Measurements from ENCODE around the gene PLPPR3.

PLPPR3 gene

DNA sequence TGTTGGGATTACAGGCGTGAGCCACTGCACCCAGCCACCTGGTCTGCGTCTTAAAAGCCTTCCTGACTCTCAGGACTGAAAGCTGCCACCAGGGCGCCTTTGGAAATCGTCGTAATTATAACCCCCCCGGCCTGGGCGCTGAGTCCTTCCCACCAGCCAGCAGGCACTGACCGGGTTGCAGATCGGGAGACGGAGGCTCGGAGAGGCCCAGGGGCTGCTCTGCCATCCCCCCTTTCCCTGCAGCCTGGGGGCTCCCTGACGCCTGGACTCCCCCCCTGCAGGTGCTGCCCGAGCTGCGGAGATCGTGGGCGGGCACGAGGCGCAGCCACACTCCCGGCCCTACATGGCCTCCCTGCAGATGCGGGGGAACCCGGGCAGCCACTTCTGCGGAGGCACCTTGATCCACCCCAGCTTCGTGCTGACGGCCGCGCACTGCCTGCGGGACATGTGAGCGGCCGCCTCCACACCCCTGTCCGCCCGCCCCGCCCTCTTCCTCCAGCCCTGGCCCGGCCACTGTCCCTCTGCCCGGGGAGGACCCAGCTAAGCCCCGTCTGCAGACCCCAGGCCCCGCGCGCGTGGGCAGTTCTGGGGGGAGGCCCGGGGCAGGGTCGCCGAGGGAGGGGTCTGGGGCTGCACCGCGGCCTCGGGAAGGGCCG is 21.6 kb upstream of the PLPPR3 start:
- TF ChIP-seq POLR2AphosphoS5 (IDR thresholded peaks at IDR 0.05; ENCODE audit: low read depth, low read length), result no peak
- TF ChIP-seq SIN3A (IDR thresholded peaks at IDR 0.05; ENCODE audit: borderline replicate concordance, insufficient read depth, low read length), result no peak
- no peak for TF ChIP-seq TAF1 (IDR thresholded peaks at IDR 0.05; ENCODE audit: borderline replicate concordance, insufficient read depth, low read length)

- TF ChIP-seq, protein P1, sequence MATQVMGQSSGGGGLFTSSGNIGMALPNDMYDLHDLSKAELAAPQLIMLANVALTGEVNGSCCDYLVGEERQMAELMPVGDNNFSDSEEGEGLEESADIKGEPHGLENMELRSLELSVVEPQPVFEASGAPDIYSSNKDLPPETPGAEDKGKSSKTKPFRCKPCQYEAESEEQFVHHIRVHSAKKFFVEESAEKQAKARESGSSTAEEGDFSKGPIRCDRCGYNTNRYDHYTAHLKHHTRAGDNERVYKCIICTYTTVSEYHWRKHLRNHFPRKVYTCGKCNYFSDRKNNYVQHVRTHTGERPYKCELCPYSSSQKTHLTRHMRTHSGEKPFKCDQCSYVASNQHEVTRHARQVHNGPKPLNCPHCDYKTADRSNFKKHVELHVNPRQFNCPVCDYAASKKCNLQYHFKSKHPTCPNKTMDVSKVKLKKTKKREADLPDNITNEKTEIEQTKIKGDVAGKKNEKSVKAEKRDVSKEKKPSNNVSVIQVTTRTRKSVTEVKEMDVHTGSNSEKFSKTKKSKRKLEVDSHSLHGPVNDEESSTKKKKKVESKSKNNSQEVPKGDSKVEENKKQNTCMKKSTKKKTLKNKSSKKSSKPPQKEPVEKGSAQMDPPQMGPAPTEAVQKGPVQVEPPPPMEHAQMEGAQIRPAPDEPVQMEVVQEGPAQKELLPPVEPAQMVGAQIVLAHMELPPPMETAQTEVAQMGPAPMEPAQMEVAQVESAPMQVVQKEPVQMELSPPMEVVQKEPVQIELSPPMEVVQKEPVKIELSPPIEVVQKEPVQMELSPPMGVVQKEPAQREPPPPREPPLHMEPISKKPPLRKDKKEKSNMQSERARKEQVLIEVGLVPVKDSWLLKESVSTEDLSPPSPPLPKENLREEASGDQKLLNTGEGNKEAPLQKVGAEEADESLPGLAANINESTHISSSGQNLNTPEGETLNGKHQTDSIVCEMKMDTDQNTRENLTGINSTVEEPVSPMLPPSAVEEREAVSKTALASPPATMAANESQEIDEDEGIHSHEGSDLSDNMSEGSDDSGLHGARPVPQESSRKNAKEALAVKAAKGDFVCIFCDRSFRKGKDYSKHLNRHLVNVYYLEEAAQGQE (IDR thresholded peaks at IDR 0.05; ENCODE audit: insufficient read depth in 1 of 2, low read depth in 2 of 2, low read length in 2 of 2), result no peak
Observed at GRCh38 chr19:840519-841206, 18.9 kb upstream of the PLPPR3 start, which contains the start of gene PRTN3. Gene PRTN3, plus strand, starts transcription at chr19:840999. Its CDS starts 10 bp downstream, at chr19:841009.

GRCh38 chr19:835210-835810 is 13.6 kb upstream of the PLPPR3 start:
- TF ChIP-seq, protein P1 (IDR thresholded peaks at IDR 0.05; ENCODE audit: insufficient read depth in 1 of 2, low read depth in 2 of 2, low read length in 2 of 2), result no peak
- TF ChIP-seq POLR2AphosphoS5 (IDR thresholded peaks at IDR 0.05; ENCODE audit: low read depth, low read length) (no peak), FOXP2 (optimal IDR thresholded peaks at IDR 0.05; ENCODE audit: borderline replicate concordance, extremely low read depth, extremely low read length, insufficient read depth) (no peak), TAF1 (IDR thresholded peaks at IDR 0.05; ENCODE audit: borderline replicate concordance, insufficient read depth, low read length) (no peak)

DNA sequence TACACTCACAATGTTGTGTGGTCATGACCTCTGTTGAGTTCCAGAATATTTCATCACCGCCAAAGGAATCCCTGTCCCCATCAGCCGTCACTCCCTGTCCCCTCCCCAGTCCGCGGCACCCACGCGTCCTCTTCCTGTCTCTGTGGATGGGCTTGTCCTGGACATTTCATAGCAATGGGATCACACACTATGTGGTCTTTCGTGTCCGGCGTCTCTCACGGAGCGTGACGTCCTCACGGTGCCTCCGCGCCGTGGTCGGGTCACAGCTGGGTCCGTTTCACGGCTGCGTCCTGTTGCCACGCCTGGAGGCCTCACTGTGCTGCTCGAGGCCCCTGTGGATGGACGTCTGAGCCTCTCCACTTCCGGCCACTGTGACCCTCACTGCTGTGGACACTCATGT is 12.5 kb upstream of the PLPPR3 start:
- TF ChIP-seq, protein P1 (IDR thresholded peaks at IDR 0.05; ENCODE audit: insufficient read depth in 1 of 2, low read depth in 2 of 2, low read length in 2 of 2), result no peak
- peak; percentile 28 for TF ChIP-seq FOXP2 (optimal IDR thresholded peaks at IDR 0.05; ENCODE audit: borderline replicate concordance, extremely low read depth, extremely low read length, insufficient read depth)

DNA sequence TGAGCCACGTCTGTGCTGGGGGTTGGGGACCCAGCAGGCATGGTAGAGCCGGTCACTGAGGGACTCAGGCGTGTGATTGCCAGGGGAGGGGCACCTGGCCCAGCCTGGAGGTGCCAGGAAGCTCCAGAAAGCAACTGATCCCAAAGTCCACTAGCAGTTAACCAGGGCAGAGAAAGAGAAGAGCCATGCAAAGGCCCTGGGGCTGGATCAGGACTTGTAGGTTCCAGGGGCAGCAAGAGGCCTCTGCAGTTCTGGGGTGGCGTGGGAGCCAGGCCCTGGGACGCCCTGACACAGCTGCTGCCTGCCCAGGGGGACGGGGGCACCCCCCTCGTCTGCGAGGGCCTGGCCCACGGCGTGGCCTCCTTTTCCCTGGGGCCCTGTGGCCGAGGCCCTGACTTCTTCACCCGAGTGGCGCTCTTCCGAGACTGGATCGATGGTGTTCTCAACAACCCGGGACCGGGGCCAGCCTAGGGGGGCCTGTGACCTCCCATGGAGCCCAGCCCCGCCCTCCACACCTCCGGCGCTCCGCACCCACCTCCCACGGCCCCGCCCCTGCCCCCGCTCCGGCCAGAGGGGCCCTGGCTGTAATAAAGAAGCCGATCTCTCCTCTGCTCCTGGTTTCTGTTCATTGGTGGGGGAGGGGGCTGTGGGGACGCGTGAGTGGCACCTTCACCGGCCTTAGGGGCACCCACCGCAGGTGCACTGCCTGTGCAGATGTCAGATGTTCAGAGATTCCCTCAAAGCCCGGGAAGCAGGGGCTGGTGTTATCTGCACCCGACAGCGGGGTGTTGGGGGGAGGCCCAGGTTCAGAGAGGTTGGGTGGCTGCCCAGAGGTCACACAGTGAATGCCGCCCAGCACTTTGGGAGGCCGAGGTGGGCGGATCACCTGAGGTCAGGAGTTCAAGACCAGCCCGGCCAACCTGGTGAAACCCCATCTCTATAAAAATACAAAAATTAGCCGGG is 9.9 kb upstream of the PLPPR3 start:
- TF ChIP-seq, protein P1 (IDR thresholded peaks at IDR 0.05; ENCODE audit: insufficient read depth in 1 of 2, low read depth in 2 of 2, low read length in 2 of 2), result no peak
- TF ChIP-seq FOXP2 (optimal IDR thresholded peaks at IDR 0.05; ENCODE audit: borderline replicate concordance, extremely low read depth, extremely low read length, insufficient read depth) (no peak), TAF1 (IDR thresholded peaks at IDR 0.05; ENCODE audit: borderline replicate concordance, insufficient read depth, low read length) (no peak), POLR2AphosphoS5 (IDR thresholded peaks at IDR 0.05; ENCODE audit: low read depth, low read length) (no peak), SIN3A (IDR thresholded peaks at IDR 0.05; ENCODE audit: borderline replicate concordance, insufficient read depth, low read length) (no peak)

Measured in PFSK-1 (cell line).